ENCODE measurements around the gene ARID3C. TPM values are rescaled to one million over a fixed set of nuclear protein-coding genes. Genes with fewer than 3 reads are reported as not detected.

Gene ARID3C
- total and polyA plus RNA-seq, 11 donors, result 0.20 TPM; not detected in 10

DNA sequence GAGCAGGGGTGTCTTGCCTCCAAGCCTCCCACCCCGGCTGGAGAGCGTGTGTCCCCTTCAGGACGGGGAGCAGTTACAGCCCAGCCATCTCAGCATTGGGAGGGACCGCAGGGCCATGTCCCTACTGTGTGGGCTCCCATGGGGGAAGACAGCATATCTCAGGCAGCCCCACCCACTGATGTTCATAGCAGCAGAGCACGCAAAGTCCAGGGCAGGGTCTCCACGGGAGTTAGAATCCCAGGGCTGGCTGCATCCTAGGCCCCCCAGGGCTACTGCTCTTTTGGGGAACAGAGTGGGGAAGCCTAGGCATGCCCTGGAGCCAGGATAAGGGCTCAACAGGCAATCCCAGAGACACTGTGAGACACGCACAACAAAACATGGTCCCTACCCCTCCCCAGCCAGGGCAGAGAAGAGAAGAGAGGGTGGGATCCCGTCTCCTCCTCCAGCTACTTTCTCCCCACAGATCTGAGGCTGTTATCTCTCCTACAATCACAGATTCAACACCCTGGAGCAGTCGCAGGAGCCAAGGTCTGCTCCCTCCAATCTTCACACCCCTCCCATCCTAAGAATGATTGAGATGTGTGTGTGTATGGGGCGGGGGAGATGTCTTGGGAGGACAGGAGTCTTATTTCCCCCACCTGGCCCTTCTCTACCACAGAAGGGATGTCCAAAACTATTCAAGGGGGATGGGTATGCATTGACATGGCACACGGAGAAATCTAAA, 42.8 kb downstream of the ARID3C start:
- no peak for ATAC-seq
- Histone ChIP-seq H3K4me1 (peaks cover 0 to 27% (median 13%) of the 10 kb centered on the region in 12 donors), H3K4me3 (no peak overlapping the region), H3K27me3 (peaks cover 8 to 72% (median 13%) of the 10 kb centered on the region in 9 donors), H3K36me3 (no peaks in the 10 kb centered on the region), H3K9me3 (no peaks in the 10 kb centered on the region), H3K27ac (no peak overlapping the region)
- WGBS, 4 donors, result 48 to 52% (median 49%) methylated on average over 10 to 11 of the region's 11 CpGs
- intact Hi-C loops (cut with DNase I), result no loop called here
- no peak for TF ChIP-seq POLR2A (IDR thresholded peaks at IDR 0.05)
- no peak for DNase-seq

DNA sequence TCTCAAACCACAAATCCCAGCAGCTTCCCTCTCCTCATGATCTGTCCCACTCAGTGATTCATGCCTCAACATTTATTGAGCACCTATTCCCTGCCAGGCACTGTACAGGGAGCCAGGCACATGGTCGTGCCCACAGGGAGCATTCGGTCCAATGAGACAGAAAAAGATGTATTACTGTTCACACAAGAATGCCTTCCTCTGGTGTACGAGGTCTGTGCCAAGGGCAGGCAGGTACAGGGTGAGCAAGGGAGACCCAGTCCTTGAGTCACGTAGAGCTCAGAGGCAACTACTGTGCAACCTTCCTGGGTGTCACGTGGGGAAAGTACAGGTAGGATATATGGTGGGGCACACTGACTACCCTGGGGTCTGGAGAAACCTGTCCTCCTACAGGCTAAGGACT, 43.9 kb downstream of the ARID3C start:
- intact Hi-C loops (cut with DNase I), result no loop called here
- Histone ChIP-seq H3K4me3 (no peak overlapping the region), H3K27me3 (peaks cover 7 to 72% (median 11%) of the 10 kb centered on the region in 9 donors), H3K4me1 (peaks cover 0 to 15% (median 5%) of the 10 kb centered on the region in 12 donors), H3K36me3 (no peaks in the 10 kb centered on the region), H3K9me3 (no peaks in the 10 kb centered on the region), H3K27ac (no peak overlapping the region)
- no peak for TF ChIP-seq POLR2A (IDR thresholded peaks at IDR 0.05)
- TF ChIP-seq, protein P1, sequence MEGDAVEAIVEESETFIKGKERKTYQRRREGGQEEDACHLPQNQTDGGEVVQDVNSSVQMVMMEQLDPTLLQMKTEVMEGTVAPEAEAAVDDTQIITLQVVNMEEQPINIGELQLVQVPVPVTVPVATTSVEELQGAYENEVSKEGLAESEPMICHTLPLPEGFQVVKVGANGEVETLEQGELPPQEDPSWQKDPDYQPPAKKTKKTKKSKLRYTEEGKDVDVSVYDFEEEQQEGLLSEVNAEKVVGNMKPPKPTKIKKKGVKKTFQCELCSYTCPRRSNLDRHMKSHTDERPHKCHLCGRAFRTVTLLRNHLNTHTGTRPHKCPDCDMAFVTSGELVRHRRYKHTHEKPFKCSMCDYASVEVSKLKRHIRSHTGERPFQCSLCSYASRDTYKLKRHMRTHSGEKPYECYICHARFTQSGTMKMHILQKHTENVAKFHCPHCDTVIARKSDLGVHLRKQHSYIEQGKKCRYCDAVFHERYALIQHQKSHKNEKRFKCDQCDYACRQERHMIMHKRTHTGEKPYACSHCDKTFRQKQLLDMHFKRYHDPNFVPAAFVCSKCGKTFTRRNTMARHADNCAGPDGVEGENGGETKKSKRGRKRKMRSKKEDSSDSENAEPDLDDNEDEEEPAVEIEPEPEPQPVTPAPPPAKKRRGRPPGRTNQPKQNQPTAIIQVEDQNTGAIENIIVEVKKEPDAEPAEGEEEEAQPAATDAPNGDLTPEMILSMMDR (IDR thresholded peaks at IDR 0.05), result no peak
- ATAC-seq (no peak), DNase-seq (no peak)
- WGBS, 4 donors, result 80 to 90% (median 83%) methylated on average over 4 to 5 of the region's 5 CpGs

DNA sequence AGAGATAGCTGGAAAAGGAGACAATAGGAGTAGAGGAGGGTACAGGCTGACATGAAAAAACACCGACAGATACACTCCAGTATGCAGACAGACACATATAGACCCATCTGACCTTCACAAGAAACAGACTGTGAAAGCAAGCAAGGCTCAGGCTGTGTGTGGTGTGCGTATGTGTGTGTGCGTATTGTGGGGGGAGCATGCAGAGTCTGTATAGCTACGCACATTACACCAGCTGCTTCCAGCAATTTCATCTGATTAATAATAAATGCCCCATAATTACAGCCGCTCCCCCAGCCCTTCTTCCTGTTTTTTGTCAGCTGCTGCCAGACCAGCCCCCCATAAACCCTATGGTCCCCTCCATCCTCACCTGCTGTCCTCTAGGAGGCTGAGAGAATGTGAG, 46.1 kb downstream of the ARID3C start:
- DNase-seq (no peak), ATAC-seq (no peak)
- no peak overlapping the region for H3K27ac ChIP-seq
- H3K4me3 ChIP-seq, result no peak overlapping the region
- H3K4me1 ChIP-seq, result peaks cover 0 to 21% (median 10%) of the 10 kb centered on the region in 12 donors
- peaks cover 0 to 71% (median 14%) of the 10 kb centered on the region in 9 donors for H3K27me3 ChIP-seq
- H3K9me3 ChIP-seq, result no peaks in the 10 kb centered on the region
- no peaks in the 10 kb centered on the region for H3K36me3 ChIP-seq
- WGBS, 4 donors, result 67 to 96% (median 93%) methylated on average over 5 of the region's 5 CpGs
- intact Hi-C loops (cut with DNase I), result no loop called here
- no peak for TF ChIP-seq POLR2A (IDR thresholded peaks at IDR 0.05)
- TF ChIP-seq, protein P1 (IDR thresholded peaks at IDR 0.05), result no peak

DNA sequence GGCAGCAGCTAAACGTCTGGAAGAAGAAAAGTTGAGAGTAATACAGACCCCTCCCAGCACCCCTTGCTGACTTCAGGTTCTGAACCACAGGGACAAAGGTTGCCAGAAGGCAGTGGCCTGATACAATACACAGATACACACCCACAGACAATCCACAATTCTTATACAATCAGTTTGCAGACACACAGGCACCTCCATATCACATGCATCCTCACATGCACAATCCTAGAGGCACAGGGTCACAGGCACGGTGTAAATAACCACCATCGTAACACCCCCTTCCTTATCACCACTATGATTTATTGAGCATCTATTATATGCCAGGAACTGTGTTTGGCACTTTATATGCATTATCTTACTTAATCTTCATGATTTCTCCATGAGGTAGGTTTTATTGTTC, 47.5 kb downstream of the ARID3C start:
- H3K27ac ChIP-seq, result no peak overlapping the region
- DNase-seq (no peak), ATAC-seq (no peak)
- TF ChIP-seq, protein P1 (IDR thresholded peaks at IDR 0.05), result no peak
- no peak for TF ChIP-seq POLR2A (IDR thresholded peaks at IDR 0.05)
- H3K27me3 ChIP-seq, result peaks cover 0 to 70% (median 18%) of the 10 kb centered on the region in 9 donors
- WGBS, 4 donors, result 83 to 88% (median 86%) methylated on average over 3 of the region's 3 CpGs
- intact Hi-C loops (cut with DNase I), result no loop called here
- H3K36me3 ChIP-seq, result no peaks in the 10 kb centered on the region
- no peaks in the 10 kb centered on the region for H3K9me3 ChIP-seq
- no peak overlapping the region for H3K4me3 ChIP-seq
- peaks cover 0 to 30% (median 10%) of the 10 kb centered on the region in 12 donors for H3K4me1 ChIP-seq
